ENCODE measurements around the gene RAMP1.

Gene RAMP1

DNA sequence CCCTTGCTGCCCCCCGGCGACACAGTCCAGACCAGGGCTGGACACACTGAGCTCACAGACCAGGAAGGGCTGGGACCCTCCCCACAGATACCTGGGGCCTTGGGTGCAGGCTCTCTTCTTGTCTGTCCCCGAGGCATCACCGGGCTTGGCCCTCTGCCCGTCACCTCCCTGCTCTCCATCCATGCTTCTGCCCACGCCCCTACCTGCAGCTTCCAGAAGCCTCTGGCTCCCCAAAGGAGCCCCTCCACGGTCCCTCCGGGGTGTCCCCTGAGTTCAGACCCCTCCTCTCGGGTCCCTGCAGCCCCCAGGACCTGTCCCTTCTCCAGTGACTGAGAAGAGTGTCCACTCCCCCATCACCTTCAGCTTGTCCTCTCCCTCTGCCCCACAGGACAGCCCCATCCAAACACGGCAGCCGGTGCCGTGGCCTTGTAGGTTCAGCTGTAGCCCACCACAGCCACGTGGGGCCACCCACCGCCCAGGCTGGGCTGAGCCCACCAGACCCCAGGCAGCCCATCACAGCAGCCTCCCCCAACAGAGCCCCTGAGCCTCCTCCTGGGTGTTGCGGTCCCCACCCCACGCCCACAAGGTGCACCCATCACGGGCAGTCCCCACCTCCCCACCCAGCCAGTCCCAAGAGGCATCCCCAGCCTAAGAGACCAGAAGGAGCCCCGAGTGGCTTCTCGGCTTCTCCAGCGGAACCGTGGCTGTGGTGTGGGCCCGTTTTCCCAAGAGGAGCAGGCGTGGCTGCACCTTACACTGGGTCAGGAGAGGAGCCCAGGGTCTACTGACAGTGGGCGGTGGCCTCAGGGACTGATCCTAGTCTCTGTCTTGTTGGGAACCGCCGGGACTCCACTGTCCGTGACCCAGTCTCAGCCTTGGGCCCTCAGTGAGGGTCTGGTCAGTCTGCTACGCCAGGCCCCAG is 53.1 kb downstream of the RAMP1 start:
- in situ Hi-C loops (cut with HindIII; ENCODE audit: low sequenced_read_pairs) = no loop called here

- in situ Hi-C loops (cut with HindIII; ENCODE audit: low sequenced_read_pairs) = no loop called here
These were observed 53.9 kb downstream of the RAMP1 start for GRCh38 chr2:237913193-237913917.

DNA sequence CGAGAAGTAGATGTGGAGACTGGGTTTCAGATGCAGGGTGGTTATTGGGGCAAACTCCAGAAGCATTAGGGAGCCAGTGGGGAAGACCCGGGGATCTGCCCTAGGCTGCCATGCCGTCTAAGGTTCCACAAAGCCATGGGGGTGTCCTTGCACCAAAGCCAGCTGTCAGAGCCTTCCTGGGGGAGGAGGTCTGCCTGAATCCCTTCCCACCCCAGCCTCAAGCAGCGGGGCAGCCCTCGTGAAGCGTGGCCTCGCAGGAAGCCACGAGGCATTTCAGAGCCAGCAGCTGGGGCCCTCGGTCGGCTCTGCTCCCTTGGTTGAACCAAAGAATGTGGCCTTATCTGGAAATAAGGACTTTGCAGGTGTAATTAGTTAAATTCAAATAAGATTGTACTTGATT is 56.2 kb downstream of the RAMP1 start:
- in situ Hi-C loops (cut with HindIII; ENCODE audit: low sequenced_read_pairs) = no loop called here

- in situ Hi-C loops (cut with HindIII; ENCODE audit: low sequenced_read_pairs) = no loop called here
These were observed 56.9 kb downstream of the RAMP1 start for GRCh38 chr2:237916296-237916695.

DNA sequence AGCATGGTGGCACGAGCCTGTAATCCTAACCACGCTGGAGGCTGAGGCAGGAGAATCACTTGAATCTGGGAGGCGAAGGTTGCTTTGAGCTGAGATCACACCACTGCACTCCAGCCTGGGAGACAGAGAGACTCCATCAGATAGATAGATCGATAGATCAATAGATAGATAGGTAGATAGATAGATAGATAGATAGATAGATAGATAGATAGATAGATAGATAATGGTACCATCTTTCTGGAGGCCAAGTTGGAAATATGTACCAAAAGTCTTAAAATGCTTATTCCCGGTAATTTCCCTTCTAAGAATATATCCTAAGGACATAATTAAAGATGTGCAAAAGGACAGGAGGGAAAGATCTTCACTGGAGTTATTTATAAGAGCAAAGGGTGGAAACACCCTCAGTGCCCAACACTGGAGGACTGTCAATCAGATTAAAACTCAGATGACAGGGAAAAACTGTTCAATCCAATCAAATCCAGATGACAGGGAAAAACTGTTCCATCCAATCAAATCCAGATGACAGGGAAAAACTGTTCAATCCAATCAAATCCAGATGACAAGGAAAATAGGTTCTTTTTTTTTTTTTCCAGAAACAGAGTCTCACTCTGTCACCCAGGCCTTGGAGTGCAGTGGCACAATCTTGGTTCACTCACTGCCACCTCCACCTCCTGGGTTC is 58.4 kb downstream of the RAMP1 start:
- in situ Hi-C loops (cut with HindIII; ENCODE audit: low sequenced_read_pairs) = no loop called here

DNA sequence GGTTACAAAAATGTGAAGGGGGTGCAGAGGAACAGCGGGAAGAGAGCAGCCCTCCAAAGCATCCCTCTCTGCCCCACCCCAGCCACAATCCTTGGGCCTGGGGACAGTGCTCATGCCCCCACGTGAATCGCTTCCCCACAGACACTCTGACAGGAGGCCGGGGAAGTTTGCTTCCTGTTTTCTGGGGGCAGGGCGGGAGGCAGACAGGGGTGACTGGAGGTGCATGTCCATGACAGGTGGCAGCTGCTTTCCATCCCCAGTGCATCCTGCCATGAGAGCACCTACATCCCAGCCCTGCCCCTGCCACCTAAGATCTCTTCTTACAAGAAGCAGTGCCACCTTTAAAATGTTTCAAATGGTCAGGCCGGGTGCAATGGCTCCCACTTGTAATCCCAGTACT is 60.2 kb downstream of the RAMP1 start:
- in situ Hi-C loops (cut with HindIII; ENCODE audit: low sequenced_read_pairs) = no loop called here

GRCh38 chr2:237920673-237921072 is 61.2 kb downstream of the RAMP1 start:
- in situ Hi-C loops (cut with HindIII; ENCODE audit: low sequenced_read_pairs) = no loop called here

DNA sequence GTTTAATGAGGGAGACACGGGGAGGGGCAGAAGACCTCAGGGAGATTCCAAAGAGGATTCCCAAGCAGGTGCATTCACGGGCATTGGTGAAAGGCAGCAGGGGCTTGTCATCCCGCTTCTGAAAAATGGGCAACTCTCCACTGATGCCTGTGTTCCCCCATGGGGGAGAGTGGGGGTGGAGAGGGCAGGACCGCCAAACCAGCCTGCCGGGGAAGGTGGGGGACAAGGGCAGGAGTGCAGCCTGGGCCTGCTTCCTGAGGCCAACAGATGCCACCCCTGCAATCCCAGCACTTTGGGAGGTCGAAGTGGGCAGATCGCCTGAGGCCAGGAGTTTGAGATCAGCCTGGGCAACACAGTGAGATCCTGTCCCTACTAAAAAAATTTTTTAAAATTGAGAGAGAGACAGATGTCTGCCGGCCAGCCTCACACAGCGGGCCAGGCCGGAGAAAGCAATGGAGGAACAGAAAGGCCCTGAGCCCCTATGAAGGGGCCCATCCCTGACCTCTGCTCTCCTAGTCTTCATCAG is 62.6 kb downstream of the RAMP1 start:
- in situ Hi-C loops (cut with HindIII; ENCODE audit: low sequenced_read_pairs) = no loop called here

DNA sequence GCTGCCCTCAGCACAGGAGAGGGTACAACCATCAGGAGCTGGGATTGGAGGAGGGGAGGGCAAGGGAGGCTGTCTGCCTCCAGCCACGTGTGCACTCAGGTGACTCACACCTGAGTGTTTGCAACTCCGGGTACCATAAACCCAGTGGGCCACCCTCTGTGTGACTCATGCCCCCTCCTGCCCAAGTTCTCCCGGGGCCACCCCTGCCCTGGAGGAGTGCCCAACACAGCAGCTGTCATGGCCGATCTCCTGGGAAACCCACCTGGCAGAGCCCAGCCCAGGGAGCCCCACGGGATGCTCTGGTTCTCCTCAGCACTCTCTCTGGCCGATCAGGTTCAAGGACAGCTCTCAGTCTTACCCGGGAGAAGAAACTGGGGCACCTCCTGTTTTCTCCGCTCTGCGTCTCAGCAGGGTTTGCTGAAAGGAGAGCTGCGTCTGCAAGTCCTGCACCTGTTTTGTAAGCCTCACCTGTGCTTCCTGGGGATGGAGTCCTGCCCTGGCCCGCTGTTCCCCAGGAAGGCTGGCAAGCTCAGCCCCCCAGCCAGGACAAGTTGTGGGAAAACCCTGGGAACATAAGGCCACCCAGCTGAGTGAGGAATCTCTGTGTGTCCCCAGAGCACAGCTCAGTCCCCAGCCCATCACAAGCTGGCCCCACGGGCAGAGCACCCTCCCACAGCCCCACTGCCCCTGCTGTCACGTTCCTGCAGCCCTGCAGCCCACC is 63.4 kb downstream of the RAMP1 start:
- in situ Hi-C loops (cut with HindIII; ENCODE audit: low sequenced_read_pairs) = no loop called here

- in situ Hi-C loops (cut with HindIII; ENCODE audit: low sequenced_read_pairs) = no loop called here
These were observed 64.2 kb downstream of the RAMP1 start for GRCh38 chr2:237923481-237924163.

GRCh38 chr2:237924164-237924534 is 64.7 kb downstream of the RAMP1 start:
- in situ Hi-C loops (cut with HindIII; ENCODE audit: low sequenced_read_pairs) = no loop called here

DNA sequence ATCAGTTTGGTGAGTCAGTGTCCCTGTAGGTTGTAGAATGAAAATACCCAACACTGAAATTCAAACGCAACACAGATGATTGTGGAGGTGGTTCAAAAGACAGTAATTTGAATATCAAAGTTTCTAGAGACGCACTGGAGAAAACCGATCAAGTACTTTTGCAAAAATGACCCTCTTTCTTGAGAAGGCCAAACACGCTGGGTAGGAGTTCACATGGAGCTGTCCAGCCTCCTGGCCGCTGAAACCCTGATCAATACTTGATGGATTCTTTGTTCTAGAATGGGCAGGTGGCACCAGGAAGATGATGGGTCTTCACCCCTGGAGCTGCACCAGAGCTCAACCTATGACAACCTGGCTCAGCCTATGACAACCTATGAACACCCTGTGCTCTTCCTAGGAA is 67.7 kb downstream of the RAMP1 start:
- in situ Hi-C loops (cut with HindIII; ENCODE audit: low sequenced_read_pairs) = no loop called here

DNA sequence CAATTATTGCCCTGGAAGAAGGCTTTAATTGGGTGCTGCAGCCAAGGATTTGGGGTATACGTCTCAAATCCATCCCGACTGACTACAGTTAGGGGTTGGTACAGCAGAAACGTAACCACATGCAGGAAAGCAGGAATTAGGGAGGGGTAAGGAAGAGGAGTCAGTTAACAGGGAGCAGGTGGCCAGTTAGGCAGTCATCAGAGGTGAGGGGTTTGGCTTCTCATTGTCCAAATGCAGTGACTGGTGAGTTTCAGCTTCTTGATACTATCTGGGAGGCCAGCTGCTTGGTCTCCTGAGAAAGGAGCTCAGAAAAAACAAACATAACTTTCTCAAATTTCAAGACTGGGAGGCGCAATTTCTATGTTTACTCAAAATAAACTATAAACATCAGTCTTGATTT is 68.6 kb downstream of the RAMP1 start:
- in situ Hi-C loops (cut with HindIII; ENCODE audit: low sequenced_read_pairs) = no loop called here

GRCh38 chr2:237929979-237930378 is 70.6 kb downstream of the RAMP1 start:
- in situ Hi-C loops (cut with HindIII; ENCODE audit: low sequenced_read_pairs) = no loop called here

- in situ Hi-C loops (cut with HindIII; ENCODE audit: low sequenced_read_pairs) = no loop called here
These were observed 71.8 kb downstream of the RAMP1 start for GRCh38 chr2:237931205-237931721.

- in situ Hi-C loops (cut with HindIII; ENCODE audit: low sequenced_read_pairs) = no loop called here
These were observed 73.3 kb downstream of the RAMP1 start for GRCh38 chr2:237932731-237933131.

GRCh38 chr2:237934186-237934585 is 74.8 kb downstream of the RAMP1 start:
- in situ Hi-C loops (cut with HindIII; ENCODE audit: low sequenced_read_pairs) = no loop called here

DNA sequence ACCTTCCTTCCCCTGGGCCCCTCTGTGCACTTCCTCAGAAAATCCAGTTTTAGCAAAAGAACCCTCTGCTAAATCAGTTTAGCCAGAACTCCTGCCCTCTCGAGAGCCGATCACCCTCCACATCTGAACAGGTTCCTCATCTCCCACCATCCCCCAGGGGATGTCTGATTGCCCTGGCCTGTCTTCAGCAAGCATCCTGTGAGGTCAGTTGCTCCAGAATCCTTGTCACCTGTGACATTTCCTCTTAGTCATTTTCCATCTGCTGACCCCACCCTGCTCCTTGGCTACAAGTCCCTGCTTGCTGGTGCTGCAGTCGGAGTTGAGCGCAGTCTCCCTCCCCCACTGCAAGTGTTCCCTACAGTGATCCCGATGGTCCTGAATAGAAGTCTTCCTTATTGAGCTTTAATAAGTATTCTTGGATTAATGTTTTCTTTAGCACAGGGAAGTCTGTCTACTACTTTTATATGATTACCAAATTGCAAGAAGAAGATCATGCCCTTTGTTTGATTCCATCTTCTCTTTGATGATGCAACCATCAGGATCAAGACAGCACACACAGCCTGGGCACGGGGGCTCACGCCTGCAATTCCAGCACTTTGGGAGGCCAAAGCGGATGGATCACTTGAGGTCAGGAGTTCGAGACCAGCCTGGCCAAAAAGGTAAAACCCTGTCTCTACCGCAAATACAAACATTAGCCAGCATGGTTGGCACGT is 76.5 kb downstream of the RAMP1 start:
- in situ Hi-C loops (cut with HindIII; ENCODE audit: low sequenced_read_pairs) = no loop called here

- in situ Hi-C loops (cut with HindIII; ENCODE audit: low sequenced_read_pairs) = no loop called here
These were observed 79.8 kb downstream of the RAMP1 start for GRCh38 chr2:237939251-237939650.
